Measurements from ENCODE around the gene TENT4A.

DNA sequence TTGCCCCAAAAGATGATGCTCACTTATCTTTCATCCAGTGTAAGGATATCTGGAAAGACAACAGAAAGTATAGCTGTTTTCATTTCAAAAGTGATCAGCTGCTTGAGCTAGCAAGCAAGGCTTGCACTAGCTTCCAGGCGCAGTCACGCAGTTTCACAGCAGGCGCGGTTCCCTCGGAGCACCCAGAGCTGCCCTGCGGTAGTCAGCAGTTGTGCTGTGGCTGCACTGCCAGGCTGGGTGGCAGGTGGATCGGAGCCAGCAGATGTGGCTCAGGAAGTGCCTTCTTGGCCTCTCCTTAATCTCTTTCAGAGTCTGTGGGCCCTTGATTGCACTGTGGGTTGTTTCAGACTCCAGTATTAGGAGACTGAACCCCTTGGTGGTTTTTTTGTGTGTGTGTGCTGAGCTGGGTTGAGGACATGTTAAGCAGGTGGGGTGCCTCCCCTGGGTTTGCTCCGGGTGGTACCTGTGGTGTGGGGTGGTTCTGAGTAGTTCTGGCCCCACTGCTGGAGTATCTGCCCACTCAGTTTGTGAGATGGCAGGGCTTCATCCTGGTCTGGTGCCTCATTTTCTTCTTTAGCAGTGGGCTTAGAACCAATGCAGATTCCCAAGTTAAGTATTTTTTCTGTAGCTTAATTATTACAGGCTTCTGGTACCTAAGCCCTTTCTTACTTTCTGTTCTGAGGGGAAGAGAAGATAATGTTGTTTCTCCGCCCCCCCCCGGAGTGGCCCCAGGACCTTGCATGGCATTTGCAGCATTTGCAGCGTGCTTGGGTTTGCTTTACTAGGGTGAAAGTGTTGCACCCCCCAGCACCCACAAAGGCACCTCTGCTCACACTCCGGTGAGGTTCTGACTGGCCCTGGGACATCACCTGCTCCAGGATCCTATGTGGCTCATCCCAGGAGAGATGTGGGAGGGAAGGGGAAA, 16.4 kb downstream of the TENT4A start:
- TF ChIP-seq POLR2A (IDR thresholded peaks at IDR 0.05; ENCODE audit: low read length) (no peak), GATA1 (IDR thresholded peaks at IDR 0.05; ENCODE audit: low read depth, low read length) (no peak)
